IPS-20b (cell line): ENCODE measurements around the gene SLC2A5.
"Not testable (repeated sequence)": the region's sequence is repeated elsewhere in the genome, so short reads cannot be mapped to it uniquely, and the experiment has no call there.

Experiments
- H3K27ac ChIP-seq: one replicate; pipeline ENCODE4 v1.5.1; 2013; ENCODE audit warnings: low read length
- H3K27me3 ChIP-seq: 2 replicates; pipeline ENCODE4 v1.6.1; 2013; ENCODE audit warnings: mild to moderate bottlenecking, low read length, inconsistent platforms; ENCODE audit not compliant: insufficient read depth
- H3K36me3 ChIP-seq: 2 replicates; pipeline ENCODE4 v1.6.1; 2013; ENCODE audit warnings: low read depth, mild to moderate bottlenecking, inconsistent platforms, low read length, moderate library complexity; ENCODE audit not compliant: insufficient read depth
- H3K4me1 ChIP-seq: 2 replicates; pipeline ENCODE4 v1.6.1; 2013; ENCODE audit warnings: mild to moderate bottlenecking, control low read depth, inconsistent platforms, low read length, moderate library complexity; ENCODE audit not compliant: insufficient read depth
- H3K4me3 ChIP-seq: 2 replicates; pipeline ENCODE4 v1.5.1; 2013; ENCODE audit warnings: mild to moderate bottlenecking, low read length, inconsistent platforms
- H3K9ac ChIP-seq: 2 replicates; pipeline ENCODE4 v1.6.1; 2013; ENCODE audit warnings: low read depth, mild to moderate bottlenecking, inconsistent platforms, low read length, moderate library complexity
- H3K9me3 ChIP-seq: 2 replicates; pipeline ENCODE4 v1.6.1; 2013; ENCODE audit warnings: mild to moderate bottlenecking, low read depth, low read length, inconsistent platforms; ENCODE audit not compliant: insufficient read depth

Gene SLC2A5

DNA sequence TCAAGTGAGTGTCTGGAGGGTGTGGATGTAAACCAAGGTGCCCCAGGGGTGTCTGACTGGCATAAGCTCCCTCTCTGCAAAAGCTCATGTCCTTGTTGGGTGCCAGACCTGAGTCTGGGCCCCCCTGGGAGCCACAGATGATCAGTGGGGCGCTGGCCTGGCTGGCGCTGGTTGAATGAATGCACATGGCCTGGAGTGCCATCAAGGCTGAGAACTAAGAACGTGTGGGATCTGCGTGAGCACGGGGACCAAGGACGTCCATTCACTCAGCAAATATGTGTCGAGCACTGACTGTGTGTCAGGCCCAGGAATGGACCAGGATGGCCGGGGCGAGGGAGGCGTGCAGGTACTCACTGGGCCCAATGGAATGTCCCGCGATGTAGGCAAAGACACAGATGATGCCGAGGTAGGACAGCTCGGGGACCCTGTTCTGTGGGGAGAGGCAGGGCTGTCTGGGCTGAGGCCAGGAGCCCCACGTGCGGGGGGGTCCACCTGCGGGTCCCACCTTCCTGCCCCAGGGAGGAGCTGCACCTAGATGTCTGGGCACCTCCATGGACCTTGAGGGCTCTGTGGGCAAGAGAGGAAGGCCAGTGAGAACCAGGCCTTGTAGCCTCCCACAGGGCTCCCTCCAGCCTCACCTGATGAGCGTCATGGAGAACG, 62.3 kb downstream of the SLC2A5 start:
- peaks cover 3% of the 10 kb centered on the region; the same call in 1 of the 2 replicates for H3K4me1 ChIP-seq
- no peak overlapping the region for H3K9ac ChIP-seq
- H3K27me3 ChIP-seq, result peaks cover 7% of the 10 kb centered on the region; the same call in 1 of the 2 replicates
- H3K4me3 ChIP-seq, result no peak overlapping the region
- no peaks in the 10 kb centered on the region for H3K36me3 ChIP-seq
- no peaks in the 10 kb centered on the region for H3K9me3 ChIP-seq
- H3K27ac ChIP-seq, result no peak overlapping the region

DNA sequence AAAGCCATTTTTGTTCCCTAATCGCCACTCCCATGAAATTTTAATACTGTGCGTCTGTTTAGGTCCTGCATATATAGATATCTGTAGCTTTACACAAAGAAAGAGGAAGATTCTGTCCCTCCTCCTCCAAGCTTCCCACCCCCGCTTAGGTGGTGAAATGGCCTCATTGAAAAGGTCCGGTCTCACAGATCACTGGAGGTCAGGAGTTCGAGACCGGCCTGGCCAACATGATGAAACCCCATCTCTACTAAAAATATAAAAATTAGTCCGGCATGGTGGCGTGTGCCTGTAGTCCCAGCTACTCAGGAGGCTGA, 64.1 kb downstream of the SLC2A5 start:
- no peak overlapping the region for H3K4me3 ChIP-seq
- H3K27me3 ChIP-seq, result peaks cover 7% of the 10 kb centered on the region; the same call in 1 of the 2 replicates
- no peak overlapping the region for H3K9ac ChIP-seq
- H3K27ac ChIP-seq, result no peak overlapping the region
- H3K36me3 ChIP-seq, result no peaks in the 10 kb centered on the region
- H3K4me1 ChIP-seq, result peaks cover 5% of the 10 kb centered on the region; the same call in 1 of the 2 replicates
- no peaks in the 10 kb centered on the region for H3K9me3 ChIP-seq

DNA sequence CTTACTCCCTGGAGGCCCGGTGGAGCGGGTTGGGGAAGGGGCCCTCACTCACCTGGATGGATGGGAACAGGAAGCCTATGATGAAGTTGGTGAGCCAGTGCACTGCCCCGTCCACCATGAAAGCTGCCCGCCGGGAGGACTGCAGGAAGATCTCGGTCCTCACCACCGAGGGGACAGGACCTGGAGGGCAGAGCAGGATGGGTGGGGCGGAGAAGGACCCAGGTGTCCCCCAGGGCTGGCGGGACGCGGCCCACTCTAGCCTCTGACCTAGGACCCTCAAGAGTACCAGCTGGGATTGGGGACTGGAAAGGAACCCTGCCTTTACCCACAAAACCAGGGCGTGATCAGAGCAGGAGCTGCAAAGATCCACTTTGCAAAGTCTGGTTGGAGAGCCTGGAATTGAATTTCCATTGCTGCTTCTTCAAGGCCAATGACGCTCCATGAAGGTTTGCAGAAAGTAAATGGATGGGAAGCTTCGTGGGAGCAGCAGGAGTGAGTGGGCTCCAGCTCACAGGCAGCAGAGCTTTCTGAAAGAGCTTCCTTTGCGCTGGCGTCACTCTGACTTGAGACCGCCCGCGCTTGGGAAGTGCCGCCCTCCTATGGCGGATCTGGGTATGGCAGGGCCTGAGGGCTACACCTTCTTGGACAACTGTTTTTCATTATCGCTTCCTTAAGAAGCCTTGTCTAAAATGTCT, 64.6 kb downstream of the SLC2A5 start:
- Histone ChIP-seq H3K36me3 (no peaks in the 10 kb centered on the region), H3K9me3 (no peaks in the 10 kb centered on the region), H3K27ac (no peak overlapping the region), H3K4me3 (no peak overlapping the region), H3K9ac (no peak overlapping the region), H3K4me1 (peaks cover 5% of the 10 kb centered on the region; the same call in 1 of the 2 replicates), H3K27me3 (peaks cover 7% of the 10 kb centered on the region; the same call in 1 of the 2 replicates)

DNA sequence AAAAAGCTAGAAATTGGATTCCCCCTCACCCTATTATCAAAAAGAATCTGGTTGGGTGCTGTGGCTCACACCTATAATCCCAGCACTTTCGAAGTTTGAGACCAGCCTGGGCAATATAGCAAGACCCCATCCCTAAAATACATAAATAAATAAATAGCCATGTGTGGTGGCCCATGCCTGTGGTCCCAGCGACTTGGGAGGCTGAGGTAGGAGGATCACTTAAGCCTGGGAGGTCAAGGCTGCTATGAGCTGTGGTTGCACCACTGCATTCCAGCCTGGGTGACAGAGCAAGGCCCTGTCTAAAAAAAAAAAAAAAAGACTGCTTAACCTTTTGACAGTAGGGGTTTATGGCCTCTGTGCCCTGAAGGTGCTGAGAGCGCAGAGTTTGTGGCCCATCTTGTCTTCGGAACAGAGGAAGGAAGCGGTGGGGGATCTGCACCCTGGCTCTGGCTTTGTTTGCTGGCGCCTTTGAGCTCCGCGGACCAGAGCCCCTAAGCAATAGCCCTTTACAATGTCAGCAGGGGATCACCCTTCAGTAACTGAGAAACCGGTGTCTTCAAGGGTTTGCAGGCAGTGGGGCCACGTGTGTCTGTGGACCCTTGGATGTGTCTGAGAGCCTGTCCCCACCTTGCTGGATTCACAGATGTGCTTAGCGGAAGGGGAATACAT, 65.3 kb downstream of the SLC2A5 start:
- no peak overlapping the region for H3K4me3 ChIP-seq
- no peaks in the 10 kb centered on the region for H3K36me3 ChIP-seq
- H3K27me3 ChIP-seq, result peaks cover 7% of the 10 kb centered on the region; the same call in 1 of the 2 replicates
- H3K9ac ChIP-seq, result no peak overlapping the region
- peaks cover 9% of the 10 kb centered on the region; the same call in 1 of the 2 replicates for H3K4me1 ChIP-seq
- H3K9me3 ChIP-seq, result no peaks in the 10 kb centered on the region
- H3K27ac ChIP-seq, result no peak overlapping the region

DNA sequence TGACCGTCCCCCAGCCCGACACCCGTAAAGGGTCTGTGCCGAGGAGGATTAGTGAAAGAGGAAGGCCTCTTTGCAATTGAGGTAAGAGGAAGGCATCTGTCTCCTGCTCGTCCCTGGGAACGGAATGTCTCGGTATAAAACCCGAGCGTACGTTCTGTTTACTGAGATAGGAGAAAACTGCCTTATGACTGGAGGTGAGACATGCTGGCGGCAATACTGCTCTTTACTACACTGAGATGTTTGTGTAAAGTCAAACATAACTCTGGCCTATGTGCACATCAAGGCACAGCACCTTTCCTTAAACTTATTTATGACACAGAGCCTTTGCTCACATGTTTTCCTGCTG, 67.2 kb downstream of the SLC2A5 start:
- H3K27ac ChIP-seq, H3K4me1 ChIP-seq, H3K36me3 ChIP-seq, H3K27me3 ChIP-seq, H3K9ac ChIP-seq, H3K9me3 ChIP-seq, H3K4me3 ChIP-seq: not testable (repeated sequence)

DNA sequence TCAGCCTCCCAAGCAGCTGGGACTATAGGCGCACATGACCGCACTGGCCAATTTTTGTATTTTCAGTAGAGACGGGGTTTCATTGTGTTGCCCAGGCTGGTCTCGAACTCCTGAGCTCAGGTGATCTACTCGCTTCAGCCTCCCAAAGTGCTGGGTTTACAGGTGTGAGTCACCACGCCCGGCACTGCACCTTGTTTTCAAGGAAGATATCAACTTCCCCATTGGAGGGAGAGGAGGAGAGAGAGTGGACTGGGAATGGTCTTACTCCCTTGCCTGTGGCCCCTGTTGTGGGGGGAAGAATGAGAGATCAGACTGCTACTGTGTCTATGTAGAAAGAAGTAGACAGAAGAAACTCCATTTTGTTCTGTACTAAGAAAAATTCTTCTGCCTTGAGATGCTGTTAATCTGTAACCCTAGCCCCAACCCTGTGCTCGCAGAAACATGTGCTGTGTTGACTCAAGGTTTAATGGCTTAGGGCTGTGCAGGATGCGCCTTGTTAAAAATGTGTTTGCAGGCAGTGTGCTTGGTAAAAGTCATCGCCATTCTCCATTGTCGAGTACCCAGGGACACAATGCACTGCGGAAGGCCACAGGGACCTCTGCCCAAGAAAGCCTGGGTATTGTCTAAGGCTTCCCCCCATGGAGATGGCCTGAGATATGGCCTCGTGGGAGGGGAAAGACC, 67.8 kb downstream of the SLC2A5 start:
- H3K9me3 ChIP-seq, H3K4me1 ChIP-seq, H3K27me3 ChIP-seq, H3K4me3 ChIP-seq, H3K36me3 ChIP-seq, H3K27ac ChIP-seq, H3K9ac ChIP-seq: not testable (repeated sequence)

- not testable (repeated sequence) for H3K4me1 ChIP-seq, H3K4me3 ChIP-seq
Measured at GRCh38 chr1:8993962-8994675, 75.3 kb downstream of the SLC2A5 start.

GRCh38 chr1:8992936-8993687, 76.3 kb downstream of the SLC2A5 start:
- peaks cover 4% of the 10 kb centered on the region for H3K9me3 ChIP-seq
- no peak overlapping the region for H3K27ac ChIP-seq
- no peak overlapping the region for H3K4me3 ChIP-seq
- no peak overlapping the region for H3K9ac ChIP-seq
- no peaks in the 10 kb centered on the region for H3K36me3 ChIP-seq
- H3K4me1 ChIP-seq, result no peaks in the 10 kb centered on the region
- no peaks in the 10 kb centered on the region for H3K27me3 ChIP-seq

More at GRCh38 chr1:8993962-8994675, 75.3 kb downstream of the SLC2A5 start:
- not testable (repeated sequence) for H3K9ac ChIP-seq, H3K27me3 ChIP-seq, H3K27ac ChIP-seq, H3K9me3 ChIP-seq, H3K36me3 ChIP-seq

- Histone ChIP-seq H3K9me3 (peaks cover 4% of the 10 kb centered on the region), H3K4me1 (no peaks in the 10 kb centered on the region), H3K36me3 (no peaks in the 10 kb centered on the region), H3K27me3 (no peaks in the 10 kb centered on the region), H3K4me3 (no peak overlapping the region), H3K9ac (no peak overlapping the region), H3K27ac (no peak overlapping the region)
Measured at GRCh38 chr1:8989821-8990220, 79.6 kb downstream of the SLC2A5 start.

- no peaks in the 10 kb centered on the region for H3K4me1 ChIP-seq
- no peak overlapping the region for H3K4me3 ChIP-seq
- H3K27me3 ChIP-seq, result no peaks in the 10 kb centered on the region
- peaks cover 4% of the 10 kb centered on the region for H3K9me3 ChIP-seq
- H3K27ac ChIP-seq, result no peak overlapping the region
- no peaks in the 10 kb centered on the region for H3K36me3 ChIP-seq
- no peak overlapping the region for H3K9ac ChIP-seq
Measured at GRCh38 chr1:8989061-8989460, 80.4 kb downstream of the SLC2A5 start.

- H3K4me3 ChIP-seq, result no peak overlapping the region
- no peaks in the 10 kb centered on the region for H3K4me1 ChIP-seq
- H3K27ac ChIP-seq, result no peak overlapping the region
Measured at GRCh38 chr1:8988618-8988967, 80.8 kb downstream of the SLC2A5 start.

More at GRCh38 chr1:8988618-8988967, 80.8 kb downstream of the SLC2A5 start:
- no peak overlapping the region for H3K9ac ChIP-seq
- peaks cover 4% of the 10 kb centered on the region for H3K9me3 ChIP-seq
- H3K36me3 ChIP-seq, result no peaks in the 10 kb centered on the region
- no peaks in the 10 kb centered on the region for H3K27me3 ChIP-seq
